Activated T-cell treated with anti-CD3 and anti-CD28 coated beads, Interleukin-2, amount 50 U/mL, for 1 hour (primary cell): ENCODE measurements around the gene MCC.

Experiments used
- DNase-seq: peaks from one replicate; pipeline ENCODE4 v3.0.0-alpha.2; 2020

Gene MCC

GRCh38 chr5:113064806-113065205, 423.4 kb downstream of the MCC start:
- no peak for DNase-seq

GRCh38 chr5:113063927-113064326, 424.3 kb downstream of the MCC start:
- DNase-seq = no peak

- no peak for DNase-seq
These were observed 425.3 kb downstream of the MCC start for GRCh38 chr5:113062869-113063508.

GRCh38 chr5:113061846-113062780, 426.1 kb downstream of the MCC start:
- DNase-seq = no peak

- no peak for DNase-seq
These were observed 427.7 kb downstream of the MCC start for GRCh38 chr5:113060408-113061025.

- DNase-seq = no peak
These were observed 428.8 kb downstream of the MCC start for GRCh38 chr5:113059232-113060040.

GRCh38 chr5:113058706-113059226, 429.5 kb downstream of the MCC start:
- DNase-seq = no peak

GRCh38 chr5:113058269-113058668, 430.0 kb downstream of the MCC start:
- no peak for DNase-seq

- DNase-seq = no peak
These were observed 430.7 kb downstream of the MCC start for GRCh38 chr5:113057557-113057984.

- DNase-seq = no peak
These were observed 431.3 kb downstream of the MCC start for GRCh38 chr5:113056988-113057387.

GRCh38 chr5:113054899-113055298, 433.4 kb downstream of the MCC start:
- DNase-seq = no peak

- no peak for DNase-seq
These were observed 434.7 kb downstream of the MCC start for GRCh38 chr5:113053511-113053995.

GRCh38 chr5:113052041-113052795, 436.0 kb downstream of the MCC start:
- no peak for DNase-seq

- DNase-seq = no peak
These were observed 437.4 kb downstream of the MCC start for GRCh38 chr5:113050721-113051382.

GRCh38 chr5:113048931-113049330, 439.3 kb downstream of the MCC start:
- no peak for DNase-seq

- no peak for DNase-seq
These were observed 440.3 kb downstream of the MCC start for GRCh38 chr5:113047733-113048652.

GRCh38 chr5:113047234-113047633, 441.0 kb downstream of the MCC start:
- DNase-seq = no peak

- DNase-seq = no peak
These were observed 443.3 kb downstream of the MCC start for GRCh38 chr5:113044776-113045465.

- peak; percentile 31 for DNase-seq
These were observed 444.7 kb downstream of the MCC start for GRCh38 chr5:113043491-113043931.
